Adrenal gland (tissue), 12 donors: ENCODE results near the gene ME1. TPM values are rescaled to one million over a fixed set of nuclear protein-coding genes. Genes with fewer than 3 reads are reported as not detected.

Experiments
- DNase-seq, 7 donors: peaks; one replicate each; pipeline ENCODE4 v3.0.0-alpha.2; 2019 to 2020
- H3K27ac ChIP-seq, 5 donors: fragments of 200-600 bp; sonication (generic) in 4 of 5; 1 replicate in 3 of 5; 2 replicates in 2 of 5; pipeline versions ENCODE4 v1.5.1 to v1.8.0; 2016 to 2020; ENCODE audit warnings: mild to moderate bottlenecking in 1 of 5
- H3K27me3 ChIP-seq: fragments of 200-600 bp; 2 replicates; pipeline ENCODE4 v1.8.0; 2021
- H3K36me3 ChIP-seq, 2 donors: fragments of 200-600 bp; replicated peaks in 1 of 2; 1 replicate in 1 of 2; 2 replicates in 1 of 2; pipeline versions ENCODE4 v1.5.1 to v1.8.0; 2018 to 2022
- H3K4me1 ChIP-seq, 2 donors: fragments of 200-600 bp; replicated peaks in 1 of 2; 1 replicate in 1 of 2; 2 replicates in 1 of 2; pipeline versions ENCODE4 v1.5.1 to v1.8.0; 2018 to 2021
- H3K4me3 ChIP-seq, 4 donors: fragments of 200-600 bp; sonication (generic) in 3 of 4; one replicate each; pipeline ENCODE4 v1.5.1; 2016 to 2018
- H3K9me3 ChIP-seq, 3 donors: fragments of 200-600 bp; sonication (generic) in 1 of 3; replicated peaks in 1 of 3; 1 replicate in 2 of 3; 2 replicates in 1 of 3; pipeline versions ENCODE4 v1.5.1 to v1.8.0; 2016 to 2021
- POLR2A ChIP-seq, 2 donors: fragments of 450-650 bp; IDR thresholded peaks; one replicate each; pipeline ENCODE4 v1.6.1; 2017; ENCODE audit warnings: antibody characterized with exemption in 2 of 2, mild to moderate bottlenecking in 2 of 2, moderate library complexity in 1 of 2
- WGBS, 4 donors: extraction: QIAGEN DNeasy Blood & Tissue Kit in 2 of 4; methylation state at CpG; one replicate each; pipeline versions ENCODE4 v1.1.5 to v1.1.7; 2013 to 2017; 5-methylcytosine and 5-hydroxymethylcytosine counted together
- intact Hi-C, 2 donors: fragments of 100-400 bp; cut with DNase I; formaldehyde crosslinking; loops; one replicate each; pipeline versions ENCODE4 v1.14.1 to v1.15.0; 2022 to 2023
- polyA plus RNA-seq, 3 donors: library from polyadenylated mRNA; stranded (reverse); fragments of 200-250 nt in 2 of 3; fragments of 350-450 nt in 1 of 3; fragmentation: Illumina TruSeq in 1 of 3; extraction: RNeasy Lipid Tissue Mini Kit (QIAGEN cat#74804) in 1 of 3; gene quantifications; one replicate each; pipeline ENCODE4 v1.2.3, GENCODE V29; 2013 to 2014
- total RNA-seq, 9 donors: library from RNA; depleted of rRNA in 4 of 9; stranded (reverse); fragments of >200 nt in 4 of 9; fragments of 120-200 nt in 1 of 9; fragmentation: NEBNext Ultra II Directional in 1 of 9; extraction: Animal tissue kit (Norgen Biotek cat#: 25700) in 1 of 9; gene quantifications; one replicate each; pipeline versions ENCODE4 v1.1.0 to v1.2.4, GENCODE V29; 2013 to 2023
- TF ChIP-seq, protein P1 (sequence below), 6 experiments: fragments of 450-650 bp in 4 of 6; fragments of 200-600 bp in 2 of 6; sonication (generic) in 1 of 6; IDR thresholded peaks; 1 replicate in 5 of 6; 2 replicates in 1 of 6; pipeline versions ENCODE4 v1.5.1 to v1.8.0; 2016 to 2021; ENCODE audit warnings: antibody characterized with exemption in 6 of 6, mild to moderate bottlenecking in 2 of 6, moderate library complexity in 1 of 6
- donor health status: healthy with polysubstance abuse.
- donor health status: Bipolar disorder and iron deficiency.
- donor health status: DM: yes; HTN: yes; CAD: no.
- donor health status: DM: no; HTN: no; CAD: no.
- donor health status: DM: no; HTN: no; CAD: no.
- donor health status: DM: yes; HTN: yes; CAD: no.

ME1 gene
- total and polyA plus RNA-seq, 12 donors, result 19.9 to 145 (median 64.1) TPM

DNA sequence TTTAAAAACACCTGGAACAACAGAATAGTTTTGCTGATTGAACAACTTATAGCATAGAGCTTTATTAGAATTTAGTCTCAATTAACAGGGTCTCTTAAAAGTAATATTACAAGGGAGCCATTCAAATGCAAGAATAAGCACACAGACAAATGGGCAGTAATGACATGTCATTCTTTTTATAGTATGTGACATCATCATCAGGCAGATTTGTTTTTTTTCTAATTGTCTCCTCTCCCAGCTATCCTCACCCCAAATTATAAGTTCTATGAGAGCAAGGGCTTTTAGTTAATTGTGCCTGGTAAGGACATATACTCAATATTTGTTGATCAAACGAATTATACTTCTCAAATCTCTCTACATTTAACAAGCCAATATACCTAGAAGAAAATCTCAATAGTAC is 248.7 kb downstream of the ME1 start:
- 89 to 93% (median 90%) methylated on average over 1 of the region's 1 CpG for WGBS, 4 donors
- H3K4me3 ChIP-seq, result no peak overlapping the region
- no peaks in the 10 kb centered on the region for H3K27me3 ChIP-seq
- H3K36me3 ChIP-seq, result peaks cover 0 to 51% of the 10 kb centered on the region in 2 donors
- peak overlapping the region in 2 of 5 donors; percentile 49 to 71 for H3K27ac ChIP-seq
- intact Hi-C loops, result no loop called here
- H3K9me3 ChIP-seq, result no peaks in the 10 kb centered on the region
- no peak for TF ChIP-seq POLR2A (IDR thresholded peaks at IDR 0.05)
- TF ChIP-seq, protein P1, sequence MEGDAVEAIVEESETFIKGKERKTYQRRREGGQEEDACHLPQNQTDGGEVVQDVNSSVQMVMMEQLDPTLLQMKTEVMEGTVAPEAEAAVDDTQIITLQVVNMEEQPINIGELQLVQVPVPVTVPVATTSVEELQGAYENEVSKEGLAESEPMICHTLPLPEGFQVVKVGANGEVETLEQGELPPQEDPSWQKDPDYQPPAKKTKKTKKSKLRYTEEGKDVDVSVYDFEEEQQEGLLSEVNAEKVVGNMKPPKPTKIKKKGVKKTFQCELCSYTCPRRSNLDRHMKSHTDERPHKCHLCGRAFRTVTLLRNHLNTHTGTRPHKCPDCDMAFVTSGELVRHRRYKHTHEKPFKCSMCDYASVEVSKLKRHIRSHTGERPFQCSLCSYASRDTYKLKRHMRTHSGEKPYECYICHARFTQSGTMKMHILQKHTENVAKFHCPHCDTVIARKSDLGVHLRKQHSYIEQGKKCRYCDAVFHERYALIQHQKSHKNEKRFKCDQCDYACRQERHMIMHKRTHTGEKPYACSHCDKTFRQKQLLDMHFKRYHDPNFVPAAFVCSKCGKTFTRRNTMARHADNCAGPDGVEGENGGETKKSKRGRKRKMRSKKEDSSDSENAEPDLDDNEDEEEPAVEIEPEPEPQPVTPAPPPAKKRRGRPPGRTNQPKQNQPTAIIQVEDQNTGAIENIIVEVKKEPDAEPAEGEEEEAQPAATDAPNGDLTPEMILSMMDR (IDR thresholded peaks at IDR 0.05), result no peak
- DNase-seq, result no peak
- peaks cover 0 to 20% of the 10 kb centered on the region in 2 donors for H3K4me1 ChIP-seq

DNA sequence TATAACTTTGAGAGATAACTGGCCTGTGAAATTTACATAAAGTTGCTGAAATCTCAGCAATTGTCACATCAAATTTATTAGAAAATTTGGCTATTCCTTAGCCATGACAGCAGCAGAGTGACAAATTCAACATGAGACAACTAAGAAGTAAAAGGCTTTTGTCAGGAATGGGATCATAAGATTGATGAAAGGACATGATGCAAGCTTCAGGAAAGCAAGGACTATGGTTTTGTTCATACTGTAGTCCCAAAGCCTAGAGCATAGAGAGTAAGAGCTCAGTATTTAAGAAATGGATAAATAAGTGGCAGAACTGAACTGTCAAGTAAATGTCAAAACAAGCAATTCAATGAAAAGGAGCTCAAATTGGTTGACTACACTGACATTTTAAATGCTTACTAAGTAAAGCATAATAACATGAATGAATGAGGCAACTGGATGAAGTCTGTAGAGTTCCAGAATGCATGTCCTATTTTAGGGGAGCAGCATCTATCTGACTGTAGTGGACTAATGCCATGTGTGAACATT is 250.4 kb downstream of the ME1 start:
- Histone ChIP-seq H3K4me3 (no peak overlapping the region), H3K27ac (no peak overlapping the region), H3K27me3 (no peaks in the 10 kb centered on the region), H3K4me1 (peaks cover 0 to 20% of the 10 kb centered on the region in 2 donors), H3K9me3 (no peaks in the 10 kb centered on the region), H3K36me3 (peaks cover 0 to 56% of the 10 kb centered on the region in 2 donors)
- intact Hi-C loops, result no loop called here
- no peak for DNase-seq
- TF ChIP-seq, protein P1 (IDR thresholded peaks at IDR 0.05), result no peak
- TF ChIP-seq POLR2A (IDR thresholded peaks at IDR 0.05), result no peak

GRCh38 chr6:83176246-83176645 is 254.6 kb downstream of the ME1 start:
- H3K36me3 ChIP-seq, result peaks cover 0 to 64% of the 10 kb centered on the region in 2 donors
- H3K27me3 ChIP-seq, result no peaks in the 10 kb centered on the region
- no peak for DNase-seq
- no peaks in the 10 kb centered on the region for H3K9me3 ChIP-seq
- H3K4me3 ChIP-seq, result no peak overlapping the region
- no peaks in the 10 kb centered on the region for H3K4me1 ChIP-seq
- 90 to 94% (median 92%) methylated on average over 4 of the region's 4 CpGs for WGBS, 4 donors
- intact Hi-C loops, result no loop called here
- no peak for TF ChIP-seq POLR2A (IDR thresholded peaks at IDR 0.05)
- TF ChIP-seq, protein P1 (IDR thresholded peaks at IDR 0.05), result no peak
- H3K27ac ChIP-seq, result no peak overlapping the region

DNA sequence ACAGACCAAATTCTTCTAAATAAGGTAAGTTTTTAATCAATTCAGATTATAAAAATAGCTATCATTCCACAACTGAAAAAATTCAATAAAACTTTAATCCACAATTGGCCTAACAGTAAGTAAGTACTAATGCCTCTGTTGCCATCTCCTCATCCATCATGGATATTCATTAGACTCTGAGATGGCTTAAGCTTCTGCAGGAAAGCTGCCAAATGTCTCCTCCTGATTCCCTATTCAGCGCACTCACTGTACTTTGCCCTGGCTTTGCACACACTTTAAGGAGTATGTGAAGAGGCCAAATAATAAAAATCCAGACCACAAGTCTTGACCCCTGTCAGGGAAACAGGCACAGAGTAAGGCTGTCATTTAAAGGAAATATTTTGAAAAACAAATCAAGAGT is 261.3 kb downstream of the ME1 start:
- Histone ChIP-seq H3K27ac (no peak overlapping the region), H3K4me3 (no peak overlapping the region), H3K36me3 (peaks cover 0 to 95% of the 10 kb centered on the region in 2 donors), H3K9me3 (no peaks in the 10 kb centered on the region), H3K4me1 (no peaks in the 10 kb centered on the region), H3K27me3 (no peaks in the 10 kb centered on the region)
- DNase-seq, result no peak
- intact Hi-C loops, result no loop called here
- WGBS, 4 donors, result 88 to 100% (median 94%) methylated on average over 1 of the region's 1 CpG
- TF ChIP-seq, protein P1 (IDR thresholded peaks at IDR 0.05), result no peak
- TF ChIP-seq POLR2A (IDR thresholded peaks at IDR 0.05), result no peak
